Measurements from ENCODE around the gene RHOC. TPM values are rescaled to one million over a fixed set of nuclear protein-coding genes. Genes with fewer than 3 reads are reported as not detected.

The RHOC gene
- total RNA-seq, 2 donors from 2014 or later: 168 to 171 TPM

GRCh38 chr1:112702420-112703261, 4.3 kb downstream of the RHOC start:
- Mint-ChIP-seq H3K4me3 (no peak overlapping the region), H3K36me3 (ENCODE audit: low read depth) (peaks cover 54% of the 10 kb centered on the region), H3K9me3 (no peaks in the 10 kb centered on the region), H3K27me3 (ENCODE audit: insufficient read depth) (peaks cover 25% of the 10 kb centered on the region), H3K27ac (peak overlapping the region; percentile 97), H3K4me1 (peaks cover 75% of the 10 kb centered on the region)
- 87 to 90% methylated on average over 5 to 12 of the region's 12 CpGs for WGBS, 2 experiments (ENCODE audit: insufficient coverage in 1 of 2, insufficient read length in 1 of 2)
- no peak for TF ChIP-seq CTCF (conservative IDR thresholded peaks at IDR 0.05)
- H3K27me3 ChIP-seq (ENCODE audit: control insufficient read depth, insufficient read depth, low read length, poor library complexity, severe bottlenecking): no peaks in the 10 kb centered on the region
- H3K36me3 ChIP-seq (ENCODE audit: control insufficient read depth, insufficient read depth, low read length): peaks cover 63% of the 10 kb centered on the region
- DNase-seq: no peak
- H3K27ac ChIP-seq (ENCODE audit: low read depth, low read length): no peak overlapping the region
- H3K4me3 ChIP-seq (ENCODE audit: low read length): no peak overlapping the region
- peaks cover 50% of the 10 kb centered on the region for H3K4me1 ChIP-seq (ENCODE audit: control insufficient read depth, insufficient read depth, low read length)
- no peak overlapping the region for H3K9ac ChIP-seq (ENCODE audit: extremely low read depth, low read length, poor library complexity, severe bottlenecking)
- no peaks in the 10 kb centered on the region for H3K9me3 ChIP-seq (ENCODE audit: control insufficient read depth, low read length)

GRCh38 chr1:112702067-112702395, 4.9 kb downstream of the RHOC start:
- no peaks in the 10 kb centered on the region for H3K9me3 ChIP-seq (ENCODE audit: control insufficient read depth, low read length)
- H3K4me3 Mint-ChIP-seq: peak overlapping the region; percentile 5
- DNase-seq: no peak
- WGBS, 2 experiments (ENCODE audit: insufficient coverage in 1 of 2, insufficient read length in 1 of 2): 96 to 98% methylated on average over 3 of the region's 3 CpGs
- peaks cover 76% of the 10 kb centered on the region for H3K4me1 Mint-ChIP-seq
- H3K27ac ChIP-seq (ENCODE audit: low read depth, low read length): no peak overlapping the region
- peaks cover 23% of the 10 kb centered on the region for H3K27me3 Mint-ChIP-seq (ENCODE audit: insufficient read depth)
- no peak for TF ChIP-seq CTCF (conservative IDR thresholded peaks at IDR 0.05)
- no peak overlapping the region for H3K4me3 ChIP-seq (ENCODE audit: low read length)
- peaks cover 51% of the 10 kb centered on the region for H3K4me1 ChIP-seq (ENCODE audit: control insufficient read depth, insufficient read depth, low read length)
- H3K27me3 ChIP-seq (ENCODE audit: control insufficient read depth, insufficient read depth, low read length, poor library complexity, severe bottlenecking): no peaks in the 10 kb centered on the region
- peaks cover 66% of the 10 kb centered on the region for H3K36me3 ChIP-seq (ENCODE audit: control insufficient read depth, insufficient read depth, low read length)
- no peaks in the 10 kb centered on the region for H3K9me3 Mint-ChIP-seq
- H3K36me3 Mint-ChIP-seq (ENCODE audit: low read depth): peaks cover 58% of the 10 kb centered on the region
- no peak overlapping the region for H3K9ac ChIP-seq (ENCODE audit: extremely low read depth, low read length, poor library complexity, severe bottlenecking)
- peak overlapping the region; percentile 97 for H3K27ac Mint-ChIP-seq

- TF ChIP-seq CTCF (conservative IDR thresholded peaks at IDR 0.05): no peak
- Histone ChIP-seq H3K9me3 (ENCODE audit: control insufficient read depth, low read length) (no peaks in the 10 kb centered on the region), H3K27me3 (ENCODE audit: control insufficient read depth, insufficient read depth, low read length, poor library complexity, severe bottlenecking) (no peaks in the 10 kb centered on the region), H3K4me3 (ENCODE audit: low read length) (no peak overlapping the region), H3K4me1 (ENCODE audit: control insufficient read depth, insufficient read depth, low read length) (peaks cover 51% of the 10 kb centered on the region), H3K9ac (ENCODE audit: extremely low read depth, low read length, poor library complexity, severe bottlenecking) (peak overlapping the region; percentile 61), H3K27ac (ENCODE audit: low read depth, low read length) (peak overlapping the region; percentile 68), H3K36me3 (ENCODE audit: control insufficient read depth, insufficient read depth, low read length) (peaks cover 71% of the 10 kb centered on the region)
- 89 to 90% methylated on average over 13 to 17 of the region's 17 CpGs for WGBS, 2 experiments (ENCODE audit: insufficient coverage in 1 of 2, insufficient read length in 1 of 2)
- peaks cover 23% of the 10 kb centered on the region for H3K27me3 Mint-ChIP-seq (ENCODE audit: insufficient read depth)
- DNase-seq: no peak
- no peaks in the 10 kb centered on the region for H3K9me3 Mint-ChIP-seq
- peaks cover 76% of the 10 kb centered on the region for H3K4me1 Mint-ChIP-seq
- peak overlapping the region; percentile 49 for H3K4me3 Mint-ChIP-seq
- peaks cover 64% of the 10 kb centered on the region for H3K36me3 Mint-ChIP-seq (ENCODE audit: low read depth)
- H3K27ac Mint-ChIP-seq: peak overlapping the region; percentile 97
Measured at GRCh38 chr1:112701227-112702066, 5.5 kb downstream of the RHOC start.
